GM18520 (cell line): ENCODE results near the gene RBL1.
"Not testable (repeated sequence)": the region's sequence is repeated elsewhere in the genome, so short reads cannot be mapped to it uniquely, and the experiment has no call there.

Experiments used
- ATAC-seq: cut with Tn5 transposase; IDR thresholded peaks from one replicate; pipeline ENCODE4 v1.9.1; 2021; ENCODE audit not compliant: unreplicated experiment

RBL1 gene, protein sequence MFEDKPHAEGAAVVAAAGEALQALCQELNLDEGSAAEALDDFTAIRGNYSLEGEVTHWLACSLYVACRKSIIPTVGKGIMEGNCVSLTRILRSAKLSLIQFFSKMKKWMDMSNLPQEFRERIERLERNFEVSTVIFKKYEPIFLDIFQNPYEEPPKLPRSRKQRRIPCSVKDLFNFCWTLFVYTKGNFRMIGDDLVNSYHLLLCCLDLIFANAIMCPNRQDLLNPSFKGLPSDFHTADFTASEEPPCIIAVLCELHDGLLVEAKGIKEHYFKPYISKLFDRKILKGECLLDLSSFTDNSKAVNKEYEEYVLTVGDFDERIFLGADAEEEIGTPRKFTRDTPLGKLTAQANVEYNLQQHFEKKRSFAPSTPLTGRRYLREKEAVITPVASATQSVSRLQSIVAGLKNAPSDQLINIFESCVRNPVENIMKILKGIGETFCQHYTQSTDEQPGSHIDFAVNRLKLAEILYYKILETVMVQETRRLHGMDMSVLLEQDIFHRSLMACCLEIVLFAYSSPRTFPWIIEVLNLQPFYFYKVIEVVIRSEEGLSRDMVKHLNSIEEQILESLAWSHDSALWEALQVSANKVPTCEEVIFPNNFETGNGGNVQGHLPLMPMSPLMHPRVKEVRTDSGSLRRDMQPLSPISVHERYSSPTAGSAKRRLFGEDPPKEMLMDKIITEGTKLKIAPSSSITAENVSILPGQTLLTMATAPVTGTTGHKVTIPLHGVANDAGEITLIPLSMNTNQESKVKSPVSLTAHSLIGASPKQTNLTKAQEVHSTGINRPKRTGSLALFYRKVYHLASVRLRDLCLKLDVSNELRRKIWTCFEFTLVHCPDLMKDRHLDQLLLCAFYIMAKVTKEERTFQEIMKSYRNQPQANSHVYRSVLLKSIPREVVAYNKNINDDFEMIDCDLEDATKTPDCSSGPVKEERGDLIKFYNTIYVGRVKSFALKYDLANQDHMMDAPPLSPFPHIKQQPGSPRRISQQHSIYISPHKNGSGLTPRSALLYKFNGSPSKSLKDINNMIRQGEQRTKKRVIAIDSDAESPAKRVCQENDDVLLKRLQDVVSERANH

DNA sequence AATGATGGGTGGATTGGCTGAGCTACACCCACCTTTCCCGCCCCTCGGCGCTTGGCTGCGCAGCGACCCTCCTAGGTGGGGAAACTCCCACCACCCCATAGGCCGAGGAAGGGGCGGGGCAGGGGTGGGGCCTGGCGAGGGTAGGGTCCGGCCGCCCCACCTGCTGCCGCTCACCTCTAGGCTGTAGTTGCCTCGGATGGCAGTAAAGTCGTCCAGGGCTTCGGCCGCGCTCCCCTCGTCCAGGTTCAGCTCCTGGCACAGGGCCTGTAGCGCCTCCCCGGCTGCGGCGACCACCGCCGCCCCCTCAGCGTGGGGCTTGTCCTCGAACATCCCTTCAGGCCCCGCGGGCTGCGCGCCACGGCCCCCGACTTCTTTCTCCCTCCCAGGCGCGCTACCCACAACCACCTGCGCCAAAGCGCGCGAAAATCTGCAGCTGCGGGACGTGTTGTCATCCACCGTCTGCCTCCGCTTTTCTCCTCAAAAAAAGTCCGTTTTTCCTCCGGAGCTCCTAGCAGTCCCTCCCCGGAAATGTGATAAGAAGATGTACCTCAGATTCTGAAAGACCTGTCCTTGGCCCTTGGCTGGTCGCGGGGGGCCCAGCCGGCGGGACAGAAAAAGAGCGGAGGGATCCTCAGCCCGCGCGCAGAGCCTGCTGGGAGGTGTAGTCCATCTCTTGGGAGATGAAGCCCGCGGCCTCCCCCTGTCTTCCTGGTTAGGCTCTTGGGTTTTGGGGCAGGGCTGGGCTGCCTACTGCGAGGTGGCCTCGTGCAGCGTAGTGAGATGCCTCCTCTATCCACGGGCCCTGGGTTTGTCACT lies at the start of gene RBL1:
Gene RBL1, minus strand, starts transcription at position 399 of the 816 bp plus-strand sequence. Its CDS starts 69 bp downstream, at position 330.
- ATAC-seq, result peak; percentile 60

DNA sequence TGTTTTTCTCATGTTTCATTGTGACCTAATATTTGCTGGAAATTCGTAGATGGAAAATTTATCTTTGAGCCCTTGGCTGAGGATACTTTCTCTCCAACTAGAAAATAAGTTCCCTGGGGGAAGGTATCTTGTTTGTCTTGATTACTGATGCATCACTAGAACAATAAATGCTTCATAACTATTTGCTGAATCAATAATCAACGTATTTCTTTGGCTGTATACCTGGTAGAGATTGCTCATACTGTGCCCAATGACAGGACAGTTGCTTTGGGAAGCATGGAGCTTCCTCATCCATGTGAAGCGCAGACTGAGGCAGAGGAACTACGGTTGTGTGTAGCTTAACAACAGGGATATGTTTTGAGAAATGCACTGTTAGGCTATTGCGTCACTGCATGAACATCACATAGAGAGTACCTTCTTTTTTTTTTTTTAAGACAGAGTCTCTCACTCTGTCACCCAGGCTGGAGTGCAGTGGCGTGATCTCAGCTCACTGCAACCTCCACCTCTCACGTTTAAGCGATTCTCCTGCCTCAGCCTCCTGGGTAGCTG lies 49.1 kb upstream of the RBL1 start:
- ATAC-seq, result no peak

DNA sequence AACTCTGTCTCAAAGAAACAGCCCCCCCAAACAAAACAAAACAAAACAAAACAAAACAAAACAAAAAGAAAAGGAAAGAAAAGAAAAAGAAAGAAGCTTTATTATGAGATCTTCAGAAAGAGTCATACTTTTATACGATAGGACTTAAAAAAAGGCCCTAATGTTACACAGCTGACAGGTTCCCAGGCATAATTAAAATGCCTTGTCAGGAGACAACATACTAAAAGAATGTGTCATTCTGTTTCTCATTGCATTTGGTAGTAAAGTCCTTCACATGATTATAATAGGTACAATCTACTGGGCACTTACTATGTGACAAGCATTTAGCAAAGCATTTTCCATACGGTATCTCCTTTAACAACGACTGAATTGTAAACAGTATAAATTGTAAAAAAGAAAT lies 46.9 kb upstream of the RBL1 start:
- ATAC-seq, result no peak

DNA sequence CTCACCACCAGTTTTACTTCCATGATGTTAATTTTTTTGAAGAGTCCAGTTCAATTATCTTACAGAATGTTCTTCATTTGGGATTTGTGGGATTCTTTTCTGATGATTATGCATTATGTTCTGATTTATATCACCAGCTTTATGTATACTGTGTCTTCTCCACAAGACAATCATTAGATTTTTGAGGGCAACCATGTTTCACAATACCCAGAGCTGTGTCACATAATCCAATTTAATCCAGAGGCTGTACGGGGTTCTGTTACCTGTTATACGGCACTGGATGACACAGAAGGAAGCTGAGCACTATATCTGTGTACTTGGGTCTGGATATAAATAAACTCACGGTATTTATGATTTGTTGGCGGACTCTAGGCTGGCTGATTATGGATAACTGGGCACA lies 41.8 kb upstream of the RBL1 start:
- no peak for ATAC-seq

DNA sequence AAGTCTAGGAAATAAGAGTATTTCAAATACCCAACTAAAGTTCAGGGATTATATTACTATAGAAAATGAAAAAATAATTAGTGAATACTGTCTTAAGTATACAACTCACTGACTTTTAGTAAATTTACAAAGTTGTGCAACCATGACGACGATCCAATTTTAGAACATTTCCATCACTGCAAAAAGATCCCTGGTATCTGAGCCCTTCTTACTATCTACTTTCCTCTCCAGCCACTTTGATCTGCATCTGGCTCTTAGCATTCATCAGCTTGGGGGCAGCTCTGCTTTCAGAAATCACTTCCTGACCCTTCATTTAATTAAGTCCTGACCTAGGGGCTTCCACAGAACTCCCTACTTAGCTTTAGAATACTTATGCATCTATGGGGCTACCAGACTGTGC lies 38.2 kb upstream of the RBL1 start:
- no peak for ATAC-seq

DNA sequence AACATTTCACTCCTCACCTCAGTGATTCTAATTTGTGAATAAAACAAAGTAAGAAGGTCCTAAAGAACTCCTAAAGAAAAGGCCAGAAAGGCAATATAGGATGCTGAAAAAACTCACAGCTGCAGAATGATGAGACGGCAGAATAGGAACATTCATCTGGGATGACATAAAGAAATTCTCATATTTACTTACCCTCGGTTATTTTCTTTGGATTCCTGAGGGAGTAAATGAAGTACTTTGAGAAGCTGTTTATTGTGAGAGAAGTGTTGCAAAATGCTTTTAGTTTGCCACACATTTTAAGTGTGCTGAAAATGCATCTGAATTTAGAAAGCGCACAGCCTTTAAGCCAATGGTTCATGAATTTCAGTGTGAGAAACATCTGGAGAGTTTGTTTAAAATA lies 35.7 kb upstream of the RBL1 start:
- no peak for ATAC-seq

DNA sequence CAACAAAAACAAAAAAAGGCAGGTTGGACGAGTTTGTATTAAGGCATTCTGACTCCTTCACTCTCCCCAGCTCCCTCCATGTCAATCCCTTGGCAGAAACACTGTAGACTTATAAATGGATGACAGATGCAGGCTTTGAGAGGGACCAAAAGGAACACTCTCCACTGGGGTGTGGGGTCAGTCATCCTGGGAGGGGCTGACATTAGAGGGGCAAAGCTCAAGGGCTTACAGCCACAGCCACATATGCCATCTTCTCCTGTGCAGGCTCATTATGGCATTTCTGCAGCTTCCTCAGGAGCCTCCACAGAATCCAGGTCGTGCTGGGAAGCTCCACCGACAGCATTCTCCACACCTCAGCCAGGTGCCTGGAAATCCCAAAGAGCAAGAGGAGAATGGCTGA lies 33.0 kb upstream of the RBL1 start:
- ATAC-seq, result no peak

DNA sequence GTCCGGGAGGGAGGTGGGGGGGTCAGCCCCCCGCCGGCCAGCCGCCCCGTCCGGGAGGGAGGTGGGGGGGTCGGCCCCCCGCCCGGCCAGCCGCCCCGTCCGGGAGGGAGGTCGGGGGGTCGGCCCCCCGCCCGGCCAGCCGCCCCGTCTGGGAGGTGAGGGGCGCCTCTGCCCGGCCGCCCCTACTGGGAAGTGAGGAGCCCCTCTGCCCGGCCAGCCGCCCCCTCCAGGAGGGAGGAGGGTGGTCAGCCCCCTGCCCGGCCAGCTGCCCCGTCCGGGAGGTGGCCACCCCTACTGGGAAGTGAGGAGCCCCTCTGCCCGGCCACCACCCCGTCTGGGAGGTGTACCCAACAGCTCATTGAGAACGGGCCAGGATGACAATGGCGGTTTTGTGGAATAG lies 30.5 kb upstream of the RBL1 start:
- not testable (repeated sequence) for ATAC-seq

DNA sequence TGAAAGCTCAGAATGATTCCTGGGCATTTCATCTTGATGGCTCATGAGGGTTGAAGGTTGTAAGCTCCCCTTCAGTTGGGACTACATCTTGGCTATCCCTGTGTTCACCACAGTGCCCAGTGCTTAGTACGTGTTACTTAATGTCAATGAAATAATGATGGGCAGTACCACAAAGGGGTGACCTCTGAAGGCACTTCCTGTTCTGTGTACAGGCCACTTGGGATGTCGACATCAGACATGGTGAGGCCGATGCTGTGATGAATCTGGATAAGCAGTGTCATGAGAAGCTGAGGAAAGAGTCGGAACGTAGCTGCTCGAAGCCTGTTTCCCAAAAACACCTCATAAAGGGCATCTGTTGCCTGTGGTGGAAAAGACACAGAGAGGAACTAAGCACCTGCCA lies 27.6 kb upstream of the RBL1 start:
- ATAC-seq, result no peak

DNA sequence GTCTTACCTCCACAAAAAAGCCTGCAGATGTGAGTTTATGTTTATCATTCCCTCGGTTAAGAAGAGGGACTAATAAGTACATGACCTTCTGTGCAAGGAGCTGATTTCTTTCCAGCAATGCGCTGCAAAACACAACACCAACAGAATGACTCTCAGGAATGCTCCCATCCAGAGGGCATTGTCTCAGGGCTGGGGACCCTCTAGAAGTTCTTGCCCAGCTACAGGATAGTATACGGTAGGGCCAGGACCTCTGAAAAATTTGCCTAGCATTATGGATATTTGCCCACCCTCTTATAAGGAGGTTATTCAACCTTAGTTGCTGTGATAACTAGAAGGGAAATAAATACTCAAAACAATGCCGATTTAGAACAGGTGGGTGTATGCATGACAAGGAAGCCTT lies 24.7 kb upstream of the RBL1 start:
- no peak for ATAC-seq

DNA sequence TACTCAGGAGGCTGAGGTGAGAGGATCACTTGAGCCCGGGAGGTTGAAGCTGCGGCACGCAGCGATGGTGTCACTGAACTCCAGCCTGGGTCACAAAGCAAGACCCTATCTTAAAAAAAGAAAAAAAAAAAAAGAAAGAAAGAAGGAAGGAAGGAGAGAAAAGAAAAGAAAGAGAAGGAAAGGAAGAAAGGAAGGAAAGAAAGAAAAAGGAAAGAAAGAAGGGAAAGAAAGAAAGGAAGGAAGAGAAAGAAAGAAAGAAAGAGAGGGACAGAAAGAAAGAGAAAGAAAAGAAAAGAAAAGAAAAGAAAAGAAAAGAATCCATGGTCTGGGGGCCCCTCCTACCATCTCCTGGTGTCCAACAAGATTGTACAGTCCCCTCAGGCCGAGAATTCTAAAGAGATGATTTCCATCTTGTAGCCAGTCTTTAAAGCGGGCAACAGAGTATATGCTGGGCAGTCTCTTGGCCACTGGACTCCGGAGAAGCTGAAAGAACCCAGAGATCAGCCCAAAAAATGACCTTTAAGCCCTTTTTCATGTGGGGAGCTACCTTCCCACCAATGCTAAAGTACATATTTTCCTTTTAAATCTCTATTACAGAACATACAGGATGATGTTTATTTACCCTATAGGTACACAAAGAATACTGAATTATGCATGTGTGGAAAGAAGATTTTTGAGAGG lies 23.7 kb upstream of the RBL1 start:
- no peak for ATAC-seq

DNA sequence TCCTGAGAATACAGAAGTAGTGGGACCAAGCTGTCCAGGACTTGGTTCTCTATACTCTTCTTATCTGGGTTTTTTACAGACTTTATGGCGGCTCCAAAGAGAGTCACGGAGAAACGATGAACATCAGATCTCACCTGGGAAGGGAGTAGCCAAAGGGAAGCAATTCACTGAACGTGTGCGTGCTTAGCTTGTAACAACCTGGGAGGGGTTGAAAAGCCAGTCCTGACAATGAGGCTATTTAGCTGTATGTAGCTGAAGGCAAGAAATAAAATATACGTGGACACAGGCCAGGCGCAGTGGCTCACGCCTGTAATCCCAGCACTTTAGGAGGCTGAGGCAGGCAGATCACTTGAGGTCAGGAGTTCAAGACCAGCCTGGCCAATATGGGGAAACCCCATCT lies 18.2 kb upstream of the RBL1 start:
- ATAC-seq, result no peak

DNA sequence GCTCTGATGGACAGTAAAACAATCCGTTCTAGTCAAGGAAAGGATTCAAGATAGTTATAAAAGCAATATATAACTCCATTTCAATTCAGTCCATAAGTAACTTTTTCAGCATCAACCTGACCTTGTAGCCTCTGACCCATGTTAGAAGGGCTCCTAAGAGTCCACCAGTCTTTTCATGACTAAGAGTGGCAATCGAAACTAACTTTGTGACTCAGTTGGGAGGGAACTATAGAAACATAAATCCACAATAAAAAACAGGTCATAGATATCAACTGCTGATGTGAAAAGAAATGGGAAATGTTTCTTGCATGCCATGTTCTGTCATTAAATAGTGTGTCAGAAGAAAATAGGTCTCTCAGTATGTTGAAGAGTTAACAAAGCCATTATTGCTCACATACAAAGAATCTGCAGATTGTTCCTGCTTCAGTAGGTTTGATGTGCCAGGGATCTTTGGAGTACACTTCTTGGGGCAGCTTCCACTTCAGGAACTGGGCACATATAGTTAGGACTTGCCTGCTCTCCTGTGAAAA lies 16.2 kb upstream of the RBL1 start:
- no peak for ATAC-seq

DNA sequence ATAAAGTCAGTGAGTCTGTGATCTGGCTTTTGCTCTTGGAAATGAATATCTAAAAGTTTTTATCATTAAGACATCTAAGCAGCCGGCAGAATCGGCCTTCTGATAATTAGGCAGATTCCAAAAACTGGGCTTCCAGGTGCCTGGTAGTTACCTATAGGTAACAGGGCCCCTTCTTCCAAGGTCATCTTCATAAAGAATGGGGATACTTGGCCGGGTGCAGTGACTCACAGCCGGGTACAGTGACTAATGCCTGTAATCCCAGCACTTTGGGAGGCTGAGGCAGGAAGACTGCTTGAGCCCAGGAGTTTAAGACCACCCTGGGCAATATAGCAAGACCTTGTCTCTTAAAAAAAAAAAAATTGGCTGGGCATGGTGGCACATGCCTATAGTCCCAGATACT lies 12.9 kb upstream of the RBL1 start:
- ATAC-seq, result no peak

DNA sequence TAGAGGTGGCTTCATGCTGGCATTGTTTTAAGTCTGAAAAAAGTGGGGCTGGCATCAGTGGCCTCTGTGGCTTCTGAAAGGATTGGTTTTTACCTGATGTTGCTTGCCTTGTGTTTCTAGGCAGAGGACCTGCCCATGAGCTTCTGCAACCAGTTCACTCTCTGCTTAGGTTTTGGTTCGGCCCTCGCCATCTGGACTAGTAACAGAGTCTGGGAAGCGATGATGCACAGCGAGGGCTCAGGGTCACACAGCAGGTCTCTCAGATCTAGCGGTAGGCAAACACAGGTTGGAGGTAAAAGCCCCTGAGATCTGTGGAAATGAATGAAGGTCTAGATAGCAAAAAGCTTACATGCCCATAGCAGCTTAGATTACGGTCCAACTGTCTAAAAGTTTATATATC lies 6.8 kb upstream of the RBL1 start:
- no peak for ATAC-seq

DNA sequence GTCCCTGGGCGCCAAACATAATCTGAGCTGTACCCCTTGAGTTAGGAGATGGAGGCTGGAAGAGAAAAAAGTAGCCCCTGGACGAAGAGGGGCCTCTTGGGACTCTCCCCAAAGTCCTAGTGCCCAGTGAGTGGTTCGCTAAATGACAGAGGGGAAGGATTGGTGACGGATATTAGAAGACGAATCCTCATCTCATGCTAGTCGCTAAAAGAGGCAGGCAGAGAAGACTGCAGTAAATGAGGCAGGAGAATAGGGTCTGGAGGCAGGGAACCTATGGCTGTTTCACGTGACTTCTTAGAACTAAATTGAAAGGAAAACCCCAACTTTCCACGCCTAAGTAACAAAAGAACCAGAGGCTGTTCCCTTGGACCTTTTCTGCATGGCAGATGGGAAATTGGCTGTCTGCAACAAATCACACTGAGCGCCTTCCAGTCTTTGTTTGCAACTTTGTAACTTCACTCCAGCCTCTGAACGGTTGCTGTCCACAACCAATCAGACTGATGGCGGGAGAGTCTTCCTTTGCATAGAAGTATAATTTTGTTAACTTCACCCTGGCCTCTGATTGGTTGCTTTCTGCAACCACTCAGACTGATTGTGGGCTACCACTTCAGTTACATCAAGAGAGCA lies 731 bp upstream of the RBL1 start:
- ATAC-seq, result no peak

DNA sequence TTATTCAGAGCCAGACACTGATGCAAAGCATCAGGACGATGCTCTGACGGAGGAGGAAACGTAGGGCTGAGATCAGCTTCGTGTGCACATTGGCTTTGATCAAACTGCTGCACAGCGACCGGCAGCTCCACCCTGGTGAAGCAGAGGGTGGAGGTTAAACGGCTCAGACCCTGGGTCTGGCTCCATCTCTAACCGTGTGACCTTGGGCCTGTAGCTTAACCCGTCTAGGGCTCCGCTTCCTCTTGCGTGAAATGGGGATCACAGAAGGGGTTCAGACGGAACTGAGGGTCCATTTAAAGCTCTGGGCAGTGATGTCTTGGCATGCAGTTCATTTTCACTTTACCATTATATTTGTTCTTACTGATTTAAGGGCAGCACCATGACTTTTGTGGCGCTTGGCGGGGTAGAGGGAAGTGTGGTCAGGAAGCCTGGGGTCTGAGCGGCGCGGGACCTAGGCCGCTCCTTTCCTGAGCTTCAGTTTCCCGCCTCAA lies 644 bp downstream of the RBL1 start:
- ATAC-seq, result no peak

DNA sequence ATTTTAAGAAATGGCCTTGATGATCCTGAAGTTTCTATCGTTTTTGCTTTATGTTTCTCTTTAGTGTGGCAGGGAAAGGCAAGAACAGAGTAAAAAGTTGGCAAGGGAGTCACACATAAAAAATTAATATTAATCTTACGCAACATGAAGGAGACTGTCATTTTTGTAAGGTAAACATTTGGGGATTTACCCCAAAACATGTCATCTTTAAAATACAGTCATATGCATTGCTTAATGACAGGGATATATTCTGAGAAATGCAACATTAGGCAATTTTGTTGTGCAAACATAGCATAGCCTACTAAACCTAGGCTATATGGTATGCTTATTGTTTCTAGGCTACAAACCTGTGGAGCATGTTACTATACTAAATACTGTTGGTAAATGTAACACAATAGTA lies 5.4 kb downstream of the RBL1 start:
- ATAC-seq, result no peak

DNA sequence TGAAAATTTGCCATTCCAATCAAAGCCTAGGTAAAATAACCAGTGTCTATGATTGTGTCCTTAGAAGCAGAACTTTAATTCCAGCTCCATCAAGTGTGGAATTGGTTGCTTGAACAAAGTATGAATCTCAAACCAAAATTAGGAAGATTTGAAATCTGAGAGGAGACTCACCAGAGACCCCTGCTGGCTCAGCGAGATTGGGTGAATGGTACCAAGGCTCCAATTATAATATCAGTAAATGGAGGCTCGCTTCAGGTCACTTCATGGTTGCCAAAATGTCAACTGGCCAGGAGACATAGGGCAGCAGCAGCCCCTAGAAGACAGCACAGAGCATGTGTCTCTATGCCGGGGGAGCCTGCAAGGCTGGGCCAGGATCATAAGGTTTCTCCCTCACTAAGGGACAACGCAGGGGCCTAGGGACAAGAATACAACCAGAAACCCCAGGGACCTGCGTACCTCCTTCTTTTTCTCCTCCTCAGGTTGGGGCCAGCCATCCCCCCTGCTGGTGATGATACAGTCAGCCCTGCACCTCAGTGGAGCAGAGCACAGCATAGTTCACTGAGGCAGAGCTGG lies 14.0 kb downstream of the RBL1 start:
- ATAC-seq, result no peak
